Measurements from ENCODE around the gene CORIN.

GRCh38 chr4:47711183-47711582 is 126.7 kb downstream of the CORIN start:
- TF ChIP-seq CTCF (IDR thresholded peaks at IDR 0.05; ENCODE audit: low read length) (no peak), EZH2 (optimal IDR thresholded peaks at IDR 0.05; ENCODE audit: low read depth, low read length) (no peak)

Measured in MM.1S (cell line).